Measurements from ENCODE around the gene TBXA2R.
"Not testable (repeated sequence)": the region's sequence is repeated elsewhere in the genome, so short reads cannot be mapped to it uniquely, and the experiment has no call there.

TBXA2R gene

DNA sequence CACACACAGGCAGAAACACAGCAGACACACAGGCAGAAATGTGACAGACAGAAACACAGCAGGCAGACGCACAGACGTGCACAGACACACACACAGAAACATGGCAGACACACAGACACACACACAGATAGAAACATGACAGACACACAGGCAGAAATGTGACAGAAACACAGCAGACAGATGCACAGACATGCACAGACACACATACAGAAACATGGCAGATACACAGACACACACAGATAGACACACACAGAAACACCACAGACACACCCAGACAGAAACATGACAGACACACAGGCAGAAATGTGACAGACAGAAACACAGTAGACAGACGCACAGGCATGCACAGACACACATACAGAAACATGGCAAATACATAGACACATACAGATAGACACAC lies 1.3 kb downstream of the TBXA2R start:
- no peak for DNase-seq (ENCODE audit: low spot score)

DNA sequence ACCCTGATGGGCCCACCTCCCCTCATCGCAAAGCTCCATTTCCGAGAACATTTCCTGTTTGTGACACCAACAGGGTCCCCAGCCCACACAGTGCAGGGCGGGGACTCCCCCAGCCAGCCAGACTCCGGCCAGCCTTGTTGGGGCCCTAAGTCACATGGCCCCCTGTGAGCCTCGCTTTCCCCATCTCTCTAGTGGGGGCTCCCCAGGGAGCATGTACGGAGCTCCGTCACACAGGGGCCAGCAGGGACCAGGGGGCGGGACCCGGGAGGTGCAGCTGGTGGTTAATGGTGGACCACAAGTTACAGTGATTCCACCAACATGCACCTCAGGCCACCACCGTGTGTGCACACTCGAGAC lies 1.7 kb downstream of the TBXA2R start:
- no peak for DNase-seq (ENCODE audit: low spot score)

DNA sequence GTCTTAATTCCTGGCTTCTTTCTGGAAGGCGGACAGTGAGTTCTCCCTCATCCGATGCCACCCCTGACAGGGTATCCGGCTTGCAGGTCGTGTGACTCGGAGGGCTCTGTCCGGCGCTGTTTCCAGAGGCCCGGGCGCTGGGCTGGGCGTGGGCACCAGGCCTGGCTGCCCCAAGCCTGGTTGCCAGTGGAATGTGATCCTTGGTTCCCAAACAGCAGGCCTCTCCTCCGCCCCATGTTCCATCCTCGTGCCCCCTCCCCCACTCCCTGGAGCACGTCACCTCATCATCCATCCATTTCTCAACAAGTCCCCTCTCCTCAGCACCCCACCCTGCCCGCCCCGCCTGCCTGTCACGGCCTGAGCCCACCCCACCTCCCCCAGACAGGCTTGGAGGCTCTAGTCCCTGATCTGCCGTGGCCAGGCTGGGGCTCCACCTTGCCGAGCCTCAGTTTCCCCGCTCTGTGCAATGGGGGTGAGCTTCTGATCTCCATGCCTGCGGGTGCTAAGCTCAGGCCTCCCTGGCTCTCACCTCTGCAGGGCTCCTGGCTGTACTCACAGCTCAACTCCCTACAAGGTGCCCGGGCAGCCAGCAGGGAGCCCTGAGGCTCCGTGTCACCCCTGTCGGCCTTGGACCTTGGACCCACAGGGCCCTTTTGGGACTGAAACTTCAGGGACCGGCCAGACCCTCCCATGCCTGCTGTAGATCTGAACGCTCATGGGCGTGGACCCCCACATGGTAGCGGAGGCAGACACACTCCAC lies 2.3 kb downstream of the TBXA2R start:
- DNase-seq (ENCODE audit: low spot score), result no peak

DNA sequence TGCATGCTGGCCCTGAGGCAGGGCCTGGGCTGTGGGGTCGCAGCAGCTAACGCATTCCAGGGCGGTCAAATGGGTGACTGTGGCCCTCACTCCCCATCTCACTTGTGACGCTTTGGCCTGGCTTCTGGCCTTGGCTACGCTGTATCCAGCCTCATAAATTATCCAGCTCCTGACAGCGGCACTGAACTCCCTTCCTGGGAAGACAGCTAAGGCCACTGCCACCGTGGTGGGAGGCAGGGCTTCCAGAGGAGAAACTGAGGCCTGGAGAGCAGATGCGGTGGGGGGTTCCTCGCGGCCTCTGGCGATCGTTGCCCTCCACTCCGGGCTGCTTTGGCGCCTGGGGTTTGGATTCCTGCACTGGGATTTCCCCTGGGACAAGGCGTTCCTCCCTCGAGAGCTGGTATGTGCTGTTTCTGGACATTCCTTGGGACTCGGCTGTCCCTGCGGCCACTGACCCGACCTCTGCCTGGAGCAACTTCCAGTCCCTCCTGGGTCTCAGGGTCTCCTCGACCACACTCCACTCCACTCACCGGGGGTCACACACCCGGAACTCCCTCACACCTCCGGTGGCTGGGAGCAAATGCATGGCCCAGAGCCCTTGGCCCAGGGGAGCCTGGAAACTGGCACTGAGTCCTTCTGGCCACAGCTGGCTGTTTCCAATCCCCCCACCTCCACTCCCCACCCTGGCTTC lies 3.4 kb downstream of the TBXA2R start:
- no peak for DNase-seq (ENCODE audit: low spot score)

DNA sequence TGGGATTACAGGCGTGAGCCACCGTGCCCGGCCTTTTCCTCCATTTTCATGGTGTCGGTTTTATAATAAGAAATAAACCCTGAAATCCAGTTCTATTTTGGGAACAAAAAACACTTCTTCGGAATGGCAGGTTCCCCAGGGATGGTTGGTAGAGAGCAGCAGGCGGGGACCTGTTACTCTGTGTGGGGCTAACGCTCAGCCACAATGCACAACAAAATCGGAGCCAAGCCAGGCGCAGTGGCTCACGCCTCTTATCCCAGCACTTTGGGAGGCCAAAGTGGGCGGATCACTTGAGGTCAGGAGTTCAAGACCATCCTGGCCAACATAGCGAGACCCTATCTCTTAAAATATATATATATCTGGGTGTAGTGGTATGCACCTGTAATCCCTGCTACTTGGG lies 5.7 kb downstream of the TBXA2R start:
- DNase-seq (ENCODE audit: low spot score), result no peak

DNA sequence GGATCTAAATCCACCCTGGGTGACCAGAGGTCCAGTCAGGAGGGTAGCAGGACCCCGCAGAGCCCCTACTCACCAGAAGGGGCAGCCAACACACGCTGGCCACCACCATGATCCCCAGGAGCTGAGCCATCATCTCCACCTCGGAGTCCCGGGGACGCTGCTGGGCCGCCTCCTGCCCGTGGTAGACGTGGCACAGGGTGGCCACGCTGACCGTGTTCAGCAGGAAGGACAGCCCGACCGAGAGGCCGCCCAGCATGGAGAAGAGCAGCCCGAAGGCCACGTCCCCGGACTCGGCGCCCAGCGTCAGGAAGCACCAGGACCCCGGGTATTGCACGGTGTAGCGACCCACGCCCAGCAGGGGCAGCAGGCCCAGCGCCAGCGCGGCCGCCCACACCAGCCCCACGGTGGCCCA lies 6.9 kb downstream of the TBXA2R start:
- DNase-seq (ENCODE audit: low spot score), result no peak

DNA sequence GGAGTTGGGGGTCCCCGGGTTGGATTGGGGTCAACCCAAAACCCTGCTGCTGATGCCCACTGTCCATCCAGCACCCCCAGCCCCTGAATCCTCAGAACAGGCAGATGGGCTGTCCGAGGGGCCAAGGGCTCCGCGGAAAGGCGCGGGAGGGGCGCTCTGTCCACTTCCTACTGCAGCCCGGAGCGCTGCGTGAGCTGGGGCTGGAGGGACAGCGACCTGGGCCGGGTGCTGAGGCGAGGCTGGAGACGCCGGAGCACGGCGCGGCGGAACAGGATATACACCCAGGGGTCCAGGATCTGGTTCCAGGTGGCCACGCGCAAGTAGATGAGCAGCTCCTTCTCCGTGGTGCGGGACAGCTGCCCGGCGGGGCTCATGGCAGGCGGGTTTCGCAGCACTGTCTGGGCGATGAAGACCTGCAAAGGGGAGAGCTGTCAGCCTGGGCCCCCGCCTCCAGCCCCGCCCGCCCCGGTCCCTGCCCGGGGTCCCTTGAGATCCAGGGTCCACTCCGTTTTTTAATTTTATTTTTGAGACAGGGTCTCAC lies 11.1 kb downstream of the TBXA2R start:
- no peak for DNase-seq (ENCODE audit: low spot score)

DNA sequence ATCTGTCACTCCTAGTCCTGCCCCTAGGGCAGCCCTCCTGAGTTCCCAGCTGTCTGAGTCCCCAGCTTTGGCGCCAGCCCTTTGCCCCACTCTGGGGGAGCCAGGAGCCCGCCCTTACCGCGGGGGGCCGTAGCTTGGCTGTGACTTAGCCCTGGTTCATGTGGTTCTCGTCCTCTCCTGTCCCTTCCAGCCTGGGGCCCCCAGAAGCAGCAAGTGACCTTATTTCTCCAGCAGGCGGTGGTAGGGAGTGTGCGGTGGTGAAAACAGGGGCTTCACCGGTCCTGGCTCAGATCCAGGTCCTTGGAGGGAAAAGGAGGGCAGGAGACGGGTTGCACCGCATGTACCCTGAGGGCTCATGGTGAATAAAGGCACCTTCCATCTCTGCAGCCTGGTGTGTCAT lies 13.5 kb downstream of the TBXA2R start:
- DNase-seq (ENCODE audit: low spot score), result no peak

DNA sequence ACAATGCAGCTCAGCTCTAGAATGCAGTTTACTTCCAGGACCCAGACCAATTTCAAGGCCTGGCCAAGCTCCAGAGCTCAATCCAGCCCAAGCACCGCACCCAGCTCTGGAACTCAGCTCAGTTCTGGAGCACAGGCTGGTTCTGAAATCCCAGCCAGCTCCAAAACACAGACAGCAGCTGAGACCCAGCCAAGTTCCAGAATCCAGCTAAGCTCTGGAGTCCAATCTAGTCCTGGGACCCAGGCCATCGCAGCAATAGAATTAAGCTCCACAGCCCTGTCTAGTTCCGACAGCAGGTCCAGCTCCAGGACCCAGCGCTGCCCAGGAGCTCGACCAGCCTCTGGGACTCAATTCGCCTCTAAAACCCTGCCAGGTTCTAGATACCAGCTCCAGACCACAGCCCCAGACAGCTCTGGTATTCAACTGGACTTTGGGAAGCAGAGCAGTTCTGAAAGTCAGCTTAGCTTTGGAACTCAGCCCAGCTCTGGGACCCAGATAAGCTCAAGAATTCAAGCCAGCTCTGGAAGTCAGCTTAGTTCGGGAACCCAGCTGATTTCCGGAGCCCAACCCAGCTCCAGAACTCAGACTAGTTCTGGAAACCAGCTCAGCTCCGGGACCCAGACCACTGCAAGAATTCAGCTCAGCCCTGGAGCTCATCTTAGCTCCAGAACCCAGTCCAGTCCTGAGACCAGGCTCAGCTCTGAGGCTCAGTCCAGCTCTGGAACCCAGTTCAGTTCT lies 14.6 kb downstream of the TBXA2R start:
- DNase-seq (ENCODE audit: low spot score), result no peak

DNA sequence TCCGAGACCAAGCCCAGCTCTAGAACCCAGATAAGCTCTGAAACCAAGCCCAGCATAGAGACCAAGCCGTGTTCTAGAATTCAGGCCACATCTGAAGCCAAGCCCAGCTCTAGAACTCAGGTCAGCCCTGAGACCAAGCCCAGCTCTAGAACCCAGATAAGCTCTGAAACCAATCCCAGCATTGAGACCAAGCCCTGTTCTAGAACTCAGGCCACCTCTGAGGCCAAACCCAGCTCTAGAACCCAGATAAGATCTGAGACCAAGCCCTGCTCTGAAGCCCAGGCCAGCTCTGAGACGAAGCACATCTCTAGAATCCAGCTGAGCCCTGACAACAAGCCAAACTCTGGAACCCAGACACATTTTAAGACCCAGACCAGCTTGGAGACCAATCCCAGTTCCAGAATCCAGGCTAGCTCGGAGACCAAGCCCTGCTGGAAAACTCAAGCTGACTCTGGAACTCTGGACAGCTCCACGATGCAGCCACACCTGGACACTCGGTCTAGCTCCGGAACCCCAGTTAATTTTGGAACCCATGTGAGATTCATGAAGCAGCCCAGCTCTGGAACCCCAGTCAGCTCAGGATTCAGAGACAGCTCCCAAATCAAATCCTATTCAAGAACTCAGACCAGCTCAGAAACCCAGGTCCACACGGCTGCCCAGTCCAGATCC lies 15.6 kb downstream of the TBXA2R start:
- DNase-seq (ENCODE audit: low spot score), result no peak

DNA sequence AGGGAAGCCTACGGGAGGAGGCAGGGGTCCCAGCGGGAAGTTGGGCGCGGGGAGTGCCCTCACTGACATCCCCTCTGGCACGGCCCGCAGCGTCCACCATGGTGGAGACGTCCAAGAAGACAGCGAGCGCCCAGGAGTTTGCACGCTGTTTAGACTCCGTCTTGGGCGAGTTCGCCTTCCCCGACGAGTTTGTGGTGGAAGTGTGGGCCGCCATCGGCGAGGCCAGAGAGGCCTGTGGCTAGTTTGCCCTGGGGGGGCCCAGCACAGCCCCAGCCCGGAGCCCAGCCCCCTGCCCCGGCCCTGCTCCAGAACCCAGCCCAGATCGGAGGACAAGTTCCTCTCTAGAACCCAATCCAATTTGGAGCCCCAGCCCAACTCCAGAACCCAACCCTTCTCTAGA lies 16.7 kb downstream of the TBXA2R start:
- no peak for DNase-seq (ENCODE audit: low spot score)

DNA sequence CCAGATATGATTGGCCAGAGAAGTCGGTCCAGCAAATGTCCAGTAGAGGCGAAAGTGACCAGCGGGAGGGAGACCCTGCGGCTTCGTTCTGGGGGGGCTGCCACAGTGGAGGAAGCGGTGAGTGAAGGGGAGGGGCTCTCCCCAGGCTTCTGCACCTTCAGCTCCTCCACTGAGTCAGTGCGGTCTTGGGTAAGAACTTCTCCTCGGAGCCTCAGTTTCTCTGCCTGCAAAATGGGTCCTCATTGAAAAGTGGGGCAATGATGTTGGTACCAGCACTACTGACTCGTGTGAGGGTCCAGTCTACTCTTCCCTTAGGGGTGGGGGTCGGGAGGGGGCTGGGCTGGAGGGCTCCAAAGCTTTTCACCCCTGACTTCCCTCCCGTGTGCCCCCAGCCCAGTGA lies 17.2 kb downstream of the TBXA2R start:
- DNase-seq (ENCODE audit: low spot score), result no peak

DNA sequence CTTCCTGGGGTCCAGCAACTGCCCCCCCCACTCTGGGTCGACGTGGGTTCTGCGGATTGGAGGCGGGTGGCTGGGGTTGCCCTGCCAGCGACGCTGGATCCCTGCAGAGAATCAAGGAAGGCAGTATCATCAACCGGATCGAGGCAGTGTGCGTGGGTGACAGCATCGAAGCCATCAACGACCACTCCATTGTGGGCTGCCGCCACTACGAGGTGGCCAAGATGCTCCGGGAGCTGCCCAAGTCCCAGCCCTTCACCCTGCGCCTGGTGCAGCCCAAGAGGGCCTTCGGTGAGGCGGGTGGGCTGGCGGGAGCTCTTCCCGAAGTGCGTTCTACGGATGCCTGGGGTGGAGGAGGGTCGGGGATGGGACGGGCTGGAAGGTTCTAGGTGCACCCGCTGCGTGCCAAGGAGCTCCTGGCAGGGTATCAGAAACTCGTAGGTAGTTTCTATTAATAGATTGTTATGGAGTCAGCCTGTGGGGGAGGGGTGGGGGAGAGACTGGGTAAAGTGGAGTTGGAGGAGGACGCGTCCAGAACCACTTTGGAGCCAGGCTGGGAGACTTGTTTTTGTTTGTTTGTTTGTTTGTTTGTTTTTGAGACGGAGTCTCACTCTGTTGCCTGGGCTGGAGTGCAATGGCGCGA lies 19.8 kb downstream of the TBXA2R start:
- DNase-seq (ENCODE audit: low spot score), result no peak

DNA sequence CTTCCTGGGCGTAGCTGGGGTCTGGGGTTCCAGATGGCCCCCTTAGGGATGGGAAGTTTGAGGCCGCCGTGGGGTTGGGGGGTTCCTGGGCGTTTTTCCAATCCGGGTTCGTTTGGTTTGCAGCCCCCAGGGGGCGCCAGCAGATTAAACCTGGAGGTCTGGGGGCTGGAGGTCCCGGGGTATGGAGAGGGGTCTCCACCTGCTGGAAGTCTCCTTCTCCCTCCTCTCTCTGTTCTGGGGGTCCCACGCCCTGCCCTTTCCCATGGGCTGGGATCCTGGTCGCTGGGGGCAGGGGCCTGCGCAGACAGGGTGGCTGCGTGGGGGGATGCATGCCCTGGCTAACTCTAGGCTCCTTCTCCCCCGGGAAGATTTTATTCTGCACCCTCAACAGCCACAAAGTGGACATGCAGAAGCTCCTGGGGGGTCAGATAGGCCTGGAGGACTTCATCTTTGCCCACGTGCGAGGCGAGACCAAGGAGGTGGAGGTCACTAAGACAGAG lies 20.5 kb downstream of the TBXA2R start:
- no peak for DNase-seq (ENCODE audit: low spot score)

DNA sequence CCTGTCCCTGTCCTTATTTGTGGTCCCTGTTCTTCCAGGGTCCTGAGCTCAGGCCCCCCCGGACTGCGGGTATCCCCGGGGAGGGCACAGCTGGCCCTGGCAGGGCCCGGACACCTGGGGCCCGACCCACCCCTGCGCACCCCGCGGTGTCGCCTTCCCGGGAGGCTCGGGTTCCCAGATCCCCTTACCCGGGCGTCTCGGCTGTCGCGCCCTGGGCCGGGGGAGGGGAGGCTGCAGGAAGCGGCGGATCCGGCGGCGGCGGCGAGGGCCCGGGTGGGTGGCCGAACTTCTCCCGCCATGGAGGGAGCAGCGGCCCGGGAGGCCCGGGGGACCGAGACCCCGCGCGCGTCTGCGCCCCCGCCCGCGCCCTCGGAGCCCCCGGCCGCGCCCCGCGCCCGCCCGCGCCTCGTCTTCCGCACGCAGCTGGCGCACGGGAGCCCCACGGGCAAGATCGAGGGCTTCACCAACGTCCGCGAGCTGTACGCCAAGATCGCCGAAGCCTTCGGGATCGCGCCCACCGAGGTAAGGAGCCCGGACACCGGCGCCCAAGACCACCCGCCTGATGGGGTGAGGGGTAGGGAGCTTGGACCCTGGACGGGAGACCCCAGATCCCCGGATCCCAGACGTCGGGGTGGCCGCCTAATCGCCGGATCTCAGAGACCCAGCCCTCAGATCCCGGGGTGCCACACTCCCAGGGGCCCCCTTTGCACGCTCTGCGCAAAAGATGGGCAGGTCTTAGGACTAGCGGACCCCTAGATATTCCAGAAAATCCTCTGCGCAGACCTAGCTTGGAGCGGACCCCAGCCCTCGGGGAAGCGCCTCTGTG lies 21.2 kb downstream of the TBXA2R start, which contains the start of gene GIPC3:
Gene GIPC3 (plus strand): TSS at position 178 of the 826 bp plus-strand sequence. CDS start 120 bp downstream, at position 298.
- DNase-seq (ENCODE audit: low spot score), result no peak

DNA sequence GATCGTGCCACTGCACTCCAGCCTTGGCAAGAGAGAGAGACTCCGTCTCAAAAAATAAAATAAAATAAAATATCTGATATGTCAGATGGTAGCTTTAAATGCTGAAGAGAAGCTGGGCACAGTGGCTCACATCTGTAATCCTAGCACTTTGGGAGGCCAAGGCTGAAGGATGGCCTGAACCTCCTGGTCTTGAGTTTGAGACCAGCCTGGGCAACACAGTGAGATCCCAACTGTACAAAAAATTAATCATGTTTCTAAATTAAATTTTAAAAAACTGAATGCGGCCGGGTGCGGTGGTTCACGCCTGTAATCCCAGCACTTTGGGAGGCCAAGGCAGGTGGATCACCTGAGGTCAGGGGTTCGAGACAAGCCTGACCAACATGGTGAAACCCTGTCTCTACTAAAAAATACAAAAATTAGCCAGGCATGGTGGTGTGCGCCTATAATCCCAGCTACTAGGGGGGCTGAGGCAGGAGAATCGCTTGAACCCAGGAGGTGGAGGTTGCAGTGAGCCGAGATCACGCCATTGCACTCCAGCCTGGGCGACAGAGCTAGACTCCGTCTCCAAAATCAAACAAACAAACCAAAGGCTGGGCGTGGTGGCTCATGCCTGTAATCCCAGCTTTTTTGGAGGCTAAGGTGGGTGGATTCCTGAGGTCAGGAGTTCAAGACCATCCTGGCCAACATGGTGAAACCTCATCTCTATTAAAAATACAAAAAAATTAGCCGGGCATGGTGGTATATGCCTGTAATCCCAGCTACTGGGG lies 22.5 kb downstream of the TBXA2R start:
- DNase-seq (ENCODE audit: low spot score), result not testable (repeated sequence)

DNA sequence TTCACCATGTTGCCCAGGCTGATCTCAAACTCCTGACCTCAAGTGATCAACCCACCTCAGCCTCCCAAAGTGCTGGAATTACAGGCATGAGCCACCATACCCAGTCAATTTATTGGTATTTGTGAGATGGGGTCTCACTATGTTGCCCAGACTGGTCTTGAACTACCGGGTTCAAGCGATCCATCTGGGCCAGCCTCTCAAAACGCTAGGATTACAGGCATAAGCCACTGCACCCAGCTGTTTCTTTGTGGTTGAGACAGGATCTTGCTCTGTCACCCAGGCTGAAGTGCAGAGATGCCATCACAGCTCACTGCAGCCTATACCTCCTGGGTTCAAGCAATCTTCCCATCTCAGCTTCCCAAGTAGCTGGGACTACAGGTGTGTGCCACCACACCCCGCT lies 24.9 kb downstream of the TBXA2R start:
- not testable (repeated sequence) for DNase-seq (ENCODE audit: low spot score)

DNA sequence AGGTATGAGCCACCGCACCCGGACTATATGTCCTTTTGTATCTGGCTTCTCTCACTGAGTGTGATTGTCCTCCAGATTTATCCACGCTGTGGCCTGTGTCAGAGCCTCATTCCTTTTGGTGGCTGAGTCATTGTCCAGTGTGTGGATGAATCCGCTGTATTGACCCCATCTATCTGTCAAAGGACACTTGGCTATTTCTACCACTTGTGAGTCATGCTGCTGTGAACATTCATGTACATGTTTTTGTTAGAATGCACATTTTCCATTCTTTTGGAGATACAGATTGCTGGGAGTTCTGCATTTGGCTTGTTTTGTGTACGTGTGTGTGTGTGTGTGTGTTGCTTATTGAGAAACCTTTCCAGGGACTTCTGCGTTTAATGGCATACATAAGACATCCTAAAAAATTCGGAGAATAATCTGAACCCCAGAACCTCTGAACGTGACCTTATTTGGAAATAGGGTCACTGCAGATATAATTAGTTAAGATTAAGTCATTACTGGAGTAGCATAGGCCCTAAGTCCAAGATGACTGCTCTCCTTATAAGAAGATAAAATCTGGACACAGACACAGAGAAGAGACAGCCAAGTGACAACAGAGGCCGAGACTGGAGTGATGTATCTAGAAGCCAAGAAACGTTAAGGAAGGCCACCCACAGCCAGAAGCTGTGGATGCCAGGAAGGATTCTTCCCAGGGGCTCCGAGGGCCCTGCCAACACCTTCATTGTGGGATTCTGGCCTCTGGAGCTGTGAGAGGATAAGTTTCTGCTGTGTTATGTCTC lies 26.3 kb downstream of the TBXA2R start:
- DNase-seq (ENCODE audit: low spot score), result peak; percentile 89

DNA sequence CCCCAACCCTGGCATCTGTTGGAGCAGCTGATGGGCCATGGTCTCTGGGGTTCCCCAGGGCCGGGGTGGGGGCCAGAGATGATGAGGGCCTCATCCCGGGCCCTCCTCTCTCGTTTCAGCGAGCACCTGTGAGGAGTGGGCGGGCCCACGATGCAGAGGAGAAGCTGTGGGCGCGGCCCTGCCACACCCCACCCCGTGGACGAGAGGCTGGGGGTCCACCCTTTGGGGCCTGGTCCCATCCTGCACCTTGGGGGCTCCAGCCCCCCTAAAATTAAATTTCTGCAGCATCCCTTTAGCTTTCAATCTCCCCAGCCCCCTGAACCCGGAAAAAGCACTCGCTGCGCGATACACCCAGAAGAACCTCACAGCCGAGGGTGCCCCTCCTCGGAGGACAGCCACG lies 28.3 kb downstream of the TBXA2R start:
- no peak for DNase-seq (ENCODE audit: low spot score)
